Smooth muscle cell (in vitro differentiated cells): Measurements from ENCODE around the gene TECTB. TPM values are rescaled to one million over a fixed set of nuclear protein-coding genes. Genes with fewer than 3 reads are reported as not detected.
"Not testable (repeated sequence)": the region's sequence is repeated elsewhere in the genome, so short reads cannot be mapped to it uniquely, and the experiment has no call there.

Source experiments
- DNase-seq: peaks from one replicate; lab custom pipeline; 2025; ENCODE audit not compliant: unreplicated experiment; lab: John Stamatoyannopoulos, UW
- H2AFZ ChIP-seq: fragments of 200-600 bp; sonication (generic); 2 replicates; pipeline ENCODE4 v1.6.0; 2016; ENCODE audit warnings: antibody characterized with exemption, low read depth, mild to moderate bottlenecking
- H3F3A ChIP-seq: fragments of 200-600 bp; sonication (generic); 2 replicates; pipeline ENCODE4 v1.6.0; 2017; ENCODE audit warnings: antibody characterized with exemption, low read depth
- H3K27ac ChIP-seq: fragments of 200-600 bp; sonication (generic); 2 replicates; pipeline ENCODE4 v1.5.1; 2016; ENCODE audit warnings: low read depth, mild to moderate bottlenecking
- H3K27me3 ChIP-seq: fragments of 200-600 bp; sonication (generic); 2 replicates; pipeline ENCODE4 v1.6.1; 2016; ENCODE audit warnings: low read depth, mild to moderate bottlenecking
- H3K36me3 ChIP-seq: fragments of 200-600 bp; sonication (generic); 2 replicates; pipeline ENCODE4 v1.5.1; 2016; ENCODE audit warnings: low read depth
- H3K4me1 ChIP-seq: fragments of 200-600 bp; sonication (generic); 2 replicates; pipeline ENCODE4 v1.5.1; 2016; ENCODE audit warnings: low read depth
- H3K4me2 ChIP-seq: fragments of 200-600 bp; sonication (generic); 2 replicates; pipeline ENCODE4 v1.6.0; 2016; ENCODE audit warnings: mild to moderate bottlenecking
- H3K4me3 ChIP-seq: fragments of 200-600 bp; sonication (generic); 2 replicates; pipeline ENCODE4 v1.5.1; 2016; ENCODE audit warnings: mild to moderate bottlenecking
- H3K79me2 ChIP-seq: fragments of 200-600 bp; sonication (generic); 2 replicates; pipeline ENCODE4 v1.6.0; 2016; ENCODE audit warnings: low read depth, mild to moderate bottlenecking
- H3K9ac ChIP-seq: fragments of 200-600 bp; sonication (generic); 2 replicates; pipeline ENCODE4 v1.6.0; 2016; ENCODE audit warnings: low read depth
- H3K9me3 ChIP-seq: fragments of 200-600 bp; sonication (generic); replicated peaks from 2 replicates; pipeline ENCODE4 v1.5.1; 2016; ENCODE audit warnings: low read depth
- H4K20me1 ChIP-seq: fragments of 200-600 bp; sonication (generic); 2 replicates; pipeline ENCODE4 v1.6.0; 2016; ENCODE audit warnings: low read depth
- CTCF ChIP-seq: fragments of 200-600 bp; sonication (generic); IDR thresholded peaks from 2 replicates; pipeline ENCODE4 v1.5.1; 2017; ENCODE audit warnings: borderline replicate concordance, mild to moderate bottlenecking, antibody characterized with exemption; ENCODE audit not compliant: insufficient read depth, poor library complexity, severe bottlenecking
- WGBS: methylation state at CpG from one replicate; pipeline ENCODE4 v1.1.7; 2016; ENCODE audit warnings: low lambda C conversion rate; 5-methylcytosine and 5-hydroxymethylcytosine counted together
- polyA plus RNA-seq: library from polyadenylated mRNA; unstranded; fragments of >200 nt; fragmentation: Nextera tagmentation; extraction: Ambion mirVana; gene quantifications from 2 replicates; pipeline ENCODE4 v1.2.1, GENCODE V29; 2016
- total RNA-seq: library from RNA; depleted of rRNA; stranded (reverse); fragments of >200 nt; gene quantifications from 2 replicates; pipeline ENCODE4 v1.2.3, GENCODE V29; 2014

Gene TECTB
- total and polyA plus RNA-seq, 2 experiments from 2014 or later, result not detected

DNA sequence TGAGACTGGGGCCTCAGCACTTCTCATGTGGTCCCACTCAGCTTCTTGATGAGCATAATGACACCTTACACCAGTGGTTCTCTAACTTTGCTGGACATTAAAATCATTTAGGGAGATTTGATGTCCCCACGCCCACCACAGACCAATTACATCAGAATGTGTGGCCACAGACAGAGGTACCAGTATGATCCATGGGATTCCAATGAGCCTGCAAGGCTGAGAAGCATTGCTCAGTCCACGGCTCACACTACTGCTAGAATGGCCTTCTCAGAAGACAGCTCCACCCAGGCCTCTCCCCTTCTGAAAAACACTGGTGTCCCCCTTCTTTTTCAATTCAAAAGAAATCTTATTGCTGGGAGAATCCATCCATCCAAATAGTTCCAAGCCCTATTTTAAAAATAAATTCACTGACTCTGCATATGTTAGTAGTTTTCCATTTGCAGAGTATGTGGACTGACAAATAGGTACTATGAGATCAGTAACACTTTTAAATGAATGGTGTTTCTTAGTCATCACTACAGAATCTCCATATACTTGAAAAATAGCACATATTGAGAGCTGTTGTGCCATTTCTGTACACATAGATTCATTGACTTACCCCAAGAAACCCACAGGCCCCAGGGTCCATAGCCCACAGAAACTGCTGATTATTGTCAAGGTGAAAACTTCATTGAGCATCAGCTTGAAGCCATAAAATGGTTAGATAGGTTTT is 34.5 kb upstream of the TECTB start:
- 81% methylated on average over 2 of the region's 2 CpGs for WGBS
- Histone ChIP-seq H3K4me2 (no peak overlapping the region), H3K4me3 (no peak overlapping the region), H3K27ac (no peak overlapping the region), H3K79me2 (no peaks in the 10 kb centered on the region), H2AFZ (no peak overlapping the region), H3K9me3 (no peaks in the 10 kb centered on the region), H4K20me1 (no peaks in the 10 kb centered on the region), H3K9ac (no peak overlapping the region), H3F3A (no peaks in the 10 kb centered on the region), H3K27me3 (no peaks in the 10 kb centered on the region), H3K36me3 (no peaks in the 10 kb centered on the region), H3K4me1 (no peaks in the 10 kb centered on the region)
- TF ChIP-seq CTCF, result no peak
- no peak for DNase-seq

GRCh38 chr10:112249722-112250121 is 33.5 kb upstream of the TECTB start:
- WGBS, result 93% methylated on average over 2 of the region's 2 CpGs
- Histone ChIP-seq H3K4me3 (no peak overlapping the region), H3K27me3 (no peaks in the 10 kb centered on the region), H3K9ac (no peak overlapping the region), H4K20me1 (no peaks in the 10 kb centered on the region), H3K9me3 (no peaks in the 10 kb centered on the region), H2AFZ (no peak overlapping the region), H3K36me3 (no peaks in the 10 kb centered on the region), H3K4me1 (no peaks in the 10 kb centered on the region), H3K79me2 (no peaks in the 10 kb centered on the region), H3K4me2 (no peak overlapping the region), H3F3A (no peaks in the 10 kb centered on the region), H3K27ac (no peak overlapping the region)
- DNase-seq, result no peak
- no peak for TF ChIP-seq CTCF

- no peak overlapping the region for H3K27ac ChIP-seq
- no peak for TF ChIP-seq CTCF
- no peak overlapping the region for H3K4me2 ChIP-seq
- DNase-seq, result no peak
- H3K36me3 ChIP-seq, result no peaks in the 10 kb centered on the region
- H3K9me3 ChIP-seq, result no peaks in the 10 kb centered on the region
- no peak overlapping the region for H3K4me3 ChIP-seq
- H3K9ac ChIP-seq, result no peak overlapping the region
- H3F3A ChIP-seq, result no peaks in the 10 kb centered on the region
- 66% methylated on average over 2 of the region's 2 CpGs for WGBS
- H3K4me1 ChIP-seq, result no peaks in the 10 kb centered on the region
- H4K20me1 ChIP-seq, result no peaks in the 10 kb centered on the region
- H3K79me2 ChIP-seq, result no peaks in the 10 kb centered on the region
- no peak overlapping the region for H2AFZ ChIP-seq
- no peaks in the 10 kb centered on the region for H3K27me3 ChIP-seq
Measured at GRCh38 chr10:112250555-112250954, 32.6 kb upstream of the TECTB start.

DNA sequence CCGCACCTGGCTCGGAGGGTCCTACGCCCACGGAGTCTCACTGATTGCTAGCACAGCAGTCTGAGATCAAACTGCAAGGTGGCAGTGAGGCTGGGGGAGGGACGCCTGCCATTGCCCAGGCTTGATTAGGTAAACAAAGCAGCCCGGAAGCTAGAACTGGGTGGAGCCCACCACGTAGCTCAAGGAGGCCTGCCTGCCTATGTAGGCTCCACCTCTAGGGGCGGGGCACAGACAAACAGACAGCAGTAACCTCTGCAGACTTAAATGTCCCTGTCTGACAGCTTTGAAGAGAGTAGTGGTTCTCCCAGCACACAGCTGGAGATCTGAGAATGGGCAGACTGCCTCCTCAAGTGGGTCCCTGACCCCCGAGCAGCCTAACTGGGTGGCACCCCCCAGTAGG is 32.0 kb upstream of the TECTB start:
- WGBS, result 90% methylated on average over 8 of the region's 9 CpGs

More for the DNA sequence above, 32.0 kb upstream of the TECTB start:
- not testable (repeated sequence) for H3K27me3 ChIP-seq, H3K27ac ChIP-seq, H3F3A ChIP-seq, H2AFZ ChIP-seq, H3K9ac ChIP-seq, H3K36me3 ChIP-seq, H3K4me1 ChIP-seq, H3K4me3 ChIP-seq, H3K79me2 ChIP-seq, H3K4me2 ChIP-seq, DNase-seq, H3K9me3 ChIP-seq, H4K20me1 ChIP-seq
